A549 (cell line): Measurements from ENCODE around the gene APBB2. TPM values are rescaled to one million over a fixed set of nuclear protein-coding genes. Genes with fewer than 3 reads are reported as not detected.

Experiments used
- ATAC-seq, 2 experiments: fragments of 200-7000 bp in 1 of 2; fragments of >200 bp in 1 of 2; cut with Nextera tagmentation in 1 of 2; cut with Tn5 transposase in 1 of 2; 3 replicates each; pipeline versions ENCODE4 v1.8.0 to v1.9.1; 2018 to 2020; ENCODE audit warnings: mild to moderate bottlenecking in 1 of 2, moderate library complexity in 1 of 2
- CTCF ChIA-PET: fragments of 300-600 bp; sonication (Branson Sonifier 250); formaldehyde crosslinking; extraction: SDS; loops from one replicate; lab custom pipeline; 2021; ENCODE audit warnings: antibody characterized with exemption, inconsistent platforms; lab: Yijun Ruan, JAX
- POLR2A ChIA-PET: fragments of 350-600 bp; formaldehyde crosslinking; extraction: SDS; loops from one replicate; lab custom pipeline; 2021; ENCODE audit warnings: antibody characterized with exemption, inconsistent platforms; lab: Yijun Ruan, JAX
- DNase-seq, 2 experiments: peaks; one replicate each; pipeline versions ENCODE4 v3.0.0 to v3.0.0-alpha.2; 2011 to 2016; ENCODE audit warnings: low read depth in 1 of 2, low spot score in 1 of 2
- FAIRE-seq: peaks from 2 replicates; lab custom pipeline; 2011; peaks lifted over from hg19 to GRCh38; lab: Jason Lieb, UNC
- H3K27ac ChIP-seq, 2 experiments: fragments of >200 bp; sonication (Bioruptor Twin); formaldehyde crosslinking; 3 replicates each; pipeline ENCODE4 v1.5.1; 2016 to 2017
- H3K4me1 ChIP-seq: fragments of >200 bp; sonication (Bioruptor Twin); formaldehyde crosslinking; 3 replicates; pipeline ENCODE4 v1.6.1; 2016
- H3K4me2 ChIP-seq: fragments of >200 bp; sonication (Bioruptor Twin); formaldehyde crosslinking; 3 replicates; pipeline ENCODE4 v1.6.1; 2016
- H3K4me3 ChIP-seq: fragments of >200 bp; sonication (Bioruptor Twin); formaldehyde crosslinking; 3 replicates; pipeline ENCODE4 v1.5.1; 2016
- H3K9me3 ChIP-seq: fragments of >200 bp; sonication (Bioruptor Twin); formaldehyde crosslinking; 3 replicates; pipeline ENCODE4 v1.6.1; 2016
- CBX8 ChIP-seq: fragments of 200-600 bp; sonication (generic); IDR thresholded peaks from 2 replicates; pipeline ENCODE4 v1.6.1; 2016
- FOSB ChIP-seq: fragments of 250-450 bp; sonication (Bioruptor Pico); IDR thresholded peaks from 2 replicates; pipeline ENCODE4 v1.5.0; 2020; ENCODE audit warnings: mild to moderate bottlenecking, moderate library complexity
- FOSL2 ChIP-seq, 2 experiments: fragments of 450-650 bp in 1 of 2; fragments of >200 bp in 1 of 2; sonication (Bioruptor Twin) in 1 of 2; formaldehyde crosslinking; IDR thresholded peaks; 2 replicates each; pipeline versions ENCODE4 v1.5.0 to v1.6.1; 2016 to 2020; ENCODE audit warnings: mild to moderate bottlenecking in 1 of 2, moderate library complexity in 1 of 2
- FOXS1 ChIP-seq: fragments of 250-450 bp; sonication (Bioruptor Pico); IDR thresholded peaks from 2 replicates; pipeline ENCODE4 v1.5.0; 2020; ENCODE audit warnings: mild to moderate bottlenecking, moderate library complexity
- GATA3 ChIP-seq: IDR thresholded peaks from 2 replicates; pipeline ENCODE4 v1.6.1; 2012; ENCODE audit warnings: borderline replicate concordance
- HEYL ChIP-seq: fragments of 250-450 bp; sonication (Bioruptor Pico); IDR thresholded peaks from 2 replicates; pipeline ENCODE4 v1.8.0; 2021; ENCODE audit warnings: mild to moderate bottlenecking, moderate library complexity
- HOXB13 ChIP-seq: fragments of 250-450 bp; sonication (Bioruptor Pico); IDR thresholded peaks from 2 replicates; pipeline ENCODE4 v1.5.0; 2020; ENCODE audit warnings: low read depth, mild to moderate bottlenecking, moderate library complexity
- JUNB ChIP-seq: fragments of >200 bp; sonication (Bioruptor Twin); formaldehyde crosslinking; IDR thresholded peaks from 2 replicates; pipeline ENCODE4 v1.6.1; 2016
- KDM1A ChIP-seq: fragments of 200-600 bp; sonication (generic); IDR thresholded peaks from 2 replicates; pipeline ENCODE4 v1.6.1; 2016; ENCODE audit warnings: low read depth, mild to moderate bottlenecking
- MAZ ChIP-seq: fragments of 150-350 bp; IDR thresholded peaks from 2 replicates; pipeline ENCODE4 v1.6.1; 2014; ENCODE audit warnings: antibody characterized with exemption, low read depth, low read length, borderline replicate concordance
- NFE2L2 ChIP-seq: fragments of 150-350 bp; conservative IDR thresholded peaks from 2 replicates; pipeline ENCODE4 v1.6.1; 2014; ENCODE audit warnings: low read length
- NPAS2 ChIP-seq: fragments of 250-450 bp; sonication (Bioruptor Pico); IDR thresholded peaks from 2 replicates; pipeline ENCODE4 v1.8.0; 2022; ENCODE audit warnings: mild to moderate bottlenecking, moderate library complexity, borderline replicate concordance
- RAD21 ChIP-seq, 2 experiments: fragments of >200 bp in 1 of 2; sonication (Bioruptor Twin) in 1 of 2; formaldehyde crosslinking in 1 of 2; IDR thresholded peaks in 1 of 2; conservative IDR thresholded peaks in 1 of 2; 2 replicates in 1 of 2; 3 replicates in 1 of 2; pipeline ENCODE4 v1.6.1; 2012 to 2018; ENCODE audit warnings: inconsistent platforms in 1 of 2
- TFCP2L1 ChIP-seq: fragments of 250-450 bp; sonication (Bioruptor Pico); IDR thresholded peaks from 2 replicates; pipeline ENCODE4 v1.5.0; 2021; ENCODE audit warnings: mild to moderate bottlenecking
- ZNF302 ChIP-seq: fragments of 250-450 bp; sonication (Bioruptor Pico); IDR thresholded peaks from 2 replicates; pipeline ENCODE4 v1.9.0; 2021; ENCODE audit warnings: inconsistent platforms, mild to moderate bottlenecking, moderate library complexity
- WGBS: methylation state at CpG from one replicate; pipeline ENCODE4 v1.1.6; 2017; ENCODE audit errors: missing lambda C conversion rate; 5-methylcytosine and 5-hydroxymethylcytosine counted together
- polyA plus RNA-seq, 4 experiments: library from polyadenylated mRNA; depleted of rRNA in 3 of 4; stranded (reverse); fragments of >200 nt; fragmentation: RNase III in 1 of 4; extraction: RNeasy Plus Mini Kit Qiagen cat#74134 plus additional on column Dnase treatment in 1 of 4; gene quantifications; 2 replicates in 3 of 4; 3 replicates in 1 of 4; pipeline ENCODE4 v1.2.3, GENCODE V29; 2011 to 2017
- TF ChIP-seq, protein P1 (sequence below): IDR thresholded peaks from 2 replicates; pipeline ENCODE4 v1.6.1; 2012
- TF ChIP-seq, protein P2 (sequence below): fragments of 250-450 bp; sonication (Bioruptor Pico); IDR thresholded peaks from 2 replicates; pipeline ENCODE4 v1.5.0; 2020; ENCODE audit warnings: low read depth, mild to moderate bottlenecking, moderate library complexity
- TF ChIP-seq, protein P3 (sequence below): fragments of 200-600 bp; sonication (generic); IDR thresholded peaks from 2 replicates; pipeline ENCODE4 v1.6.1; 2016; ENCODE audit warnings: antibody characterized with exemption, mild to moderate bottlenecking, moderate library complexity
- TF ChIP-seq, protein P4 (sequence below): IDR thresholded peaks from 2 replicates; pipeline ENCODE4 v1.6.1; 2012
- TF ChIP-seq, protein P5 (sequence below): fragments of >200 bp; sonication (Bioruptor Twin); formaldehyde crosslinking; IDR thresholded peaks from 3 replicates; pipeline ENCODE4 v1.6.1; 2016

Gene APBB2
- polyA plus RNA-seq, 2 of the 4 experiments (the other 2 are of a cell fraction): 8.3 to 31.9 TPM

DNA sequence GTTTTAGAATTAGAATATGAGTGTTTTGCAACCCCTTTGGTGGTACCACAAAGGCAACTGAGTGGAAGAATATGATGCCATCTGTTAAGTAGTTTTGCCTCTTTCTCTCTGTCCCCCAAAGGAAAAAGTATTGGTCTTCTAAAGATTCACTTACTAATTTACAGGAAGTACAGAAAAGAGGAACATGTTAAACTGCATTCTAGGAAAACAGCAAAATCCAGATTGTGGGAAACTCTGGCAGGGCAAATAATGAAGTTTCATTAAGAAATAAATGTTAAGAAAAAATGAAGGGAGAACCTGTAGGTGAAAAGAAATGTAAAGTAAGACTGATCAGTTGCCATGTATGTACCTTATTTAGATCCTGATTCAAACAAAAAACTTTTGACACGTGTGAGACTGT, 425.3 kb downstream of the APBB2 start:
- WGBS: 67% methylated on average over 1 of the region's 1 CpG
- Histone ChIP-seq H3K4me1 (no peaks in the 10 kb centered on the region), H3K27ac (no peak overlapping the region), H3K9me3 (no peaks in the 10 kb centered on the region), H3K4me2 (no peak overlapping the region), H3K4me3 (no peak overlapping the region)
- CTCF ChIA-PET: interaction anchor here (0.6 kb wide), 1 partner anchor 209 kb away, joined by 3 read pairs; no protein-coding TSS in a partner anchor
- no peak for ATAC-seq
- POLR2A ChIA-PET: no interaction called here
- no peak for FAIRE-seq
- TF ChIP-seq HOXB13 (no peak), RAD21 (conservative IDR thresholded peaks at IDR 0.05 in 1 of 2, IDR thresholded peaks at IDR 0.05 in 1 of 2) (no peak), JUNB (no peak), CBX8 (no peak), ZNF302 (CRISPR knock-in tag) (no peak), MAZ (no peak)
- TF ChIP-seq, protein P1, sequence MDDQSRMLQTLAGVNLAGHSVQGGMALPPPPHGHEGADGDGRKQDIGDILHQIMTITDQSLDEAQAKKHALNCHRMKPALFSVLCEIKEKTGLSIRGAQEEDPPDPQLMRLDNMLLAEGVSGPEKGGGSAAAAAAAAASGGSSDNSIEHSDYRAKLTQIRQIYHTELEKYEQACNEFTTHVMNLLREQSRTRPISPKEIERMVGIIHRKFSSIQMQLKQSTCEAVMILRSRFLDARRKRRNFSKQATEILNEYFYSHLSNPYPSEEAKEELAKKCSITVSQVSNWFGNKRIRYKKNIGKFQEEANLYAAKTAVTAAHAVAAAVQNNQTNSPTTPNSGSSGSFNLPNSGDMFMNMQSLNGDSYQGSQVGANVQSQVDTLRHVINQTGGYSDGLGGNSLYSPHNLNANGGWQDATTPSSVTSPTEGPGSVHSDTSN: no peak
- DNase-seq: no peak

DNA sequence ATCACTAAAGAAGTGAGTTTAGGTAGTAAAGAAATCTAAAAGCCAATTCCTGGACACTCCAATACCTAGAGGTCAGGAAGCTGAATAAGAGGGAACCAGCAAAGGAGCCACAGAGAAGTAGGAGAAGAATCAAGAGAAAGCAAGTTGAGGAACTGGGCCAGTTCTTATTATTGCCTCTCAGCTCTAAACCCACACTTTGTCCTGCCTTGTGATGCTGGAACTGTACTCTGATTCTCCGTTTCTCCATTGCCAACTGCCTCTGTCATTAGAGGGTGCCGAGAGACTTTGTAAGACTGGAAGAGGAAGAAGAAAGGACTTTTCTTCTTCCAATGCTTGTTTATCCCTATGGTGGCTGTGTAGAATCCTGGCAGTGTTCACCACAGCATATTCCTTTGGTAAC, 426.0 kb downstream of the APBB2 start:
- POLR2A ChIA-PET: no interaction called here
- TF ChIP-seq FOXS1 (CRISPR knock-in tag) (no peak), KDM1A (no peak), NFE2L2 (no peak), FOSL2 (IDR thresholded peaks at IDR 0.05) (no peak), FOSL2 (CRISPR knock-in tag; IDR thresholded peaks at IDR 0.05) (no peak), FOSB (no peak), GATA3 (no peak), HEYL (CRISPR knock-in tag) (no peak), NPAS2 (no peak), JUNB (no peak), TFCP2L1 (no peak), RAD21 (conservative IDR thresholded peaks at IDR 0.05 in 1 of 2, IDR thresholded peaks at IDR 0.05 in 1 of 2) (no peak)
- TF ChIP-seq, protein P2, sequence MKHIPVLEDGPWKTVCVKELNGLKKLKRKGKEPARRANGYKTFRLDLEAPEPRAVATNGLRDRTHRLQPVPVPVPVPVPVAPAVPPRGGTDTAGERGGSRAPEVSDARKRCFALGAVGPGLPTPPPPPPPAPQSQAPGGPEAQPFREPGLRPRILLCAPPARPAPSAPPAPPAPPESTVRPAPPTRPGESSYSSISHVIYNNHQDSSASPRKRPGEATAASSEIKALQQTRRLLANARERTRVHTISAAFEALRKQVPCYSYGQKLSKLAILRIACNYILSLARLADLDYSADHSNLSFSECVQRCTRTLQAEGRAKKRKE (CRISPR knock-in tag): no peak
- TF ChIP-seq, protein P3, sequence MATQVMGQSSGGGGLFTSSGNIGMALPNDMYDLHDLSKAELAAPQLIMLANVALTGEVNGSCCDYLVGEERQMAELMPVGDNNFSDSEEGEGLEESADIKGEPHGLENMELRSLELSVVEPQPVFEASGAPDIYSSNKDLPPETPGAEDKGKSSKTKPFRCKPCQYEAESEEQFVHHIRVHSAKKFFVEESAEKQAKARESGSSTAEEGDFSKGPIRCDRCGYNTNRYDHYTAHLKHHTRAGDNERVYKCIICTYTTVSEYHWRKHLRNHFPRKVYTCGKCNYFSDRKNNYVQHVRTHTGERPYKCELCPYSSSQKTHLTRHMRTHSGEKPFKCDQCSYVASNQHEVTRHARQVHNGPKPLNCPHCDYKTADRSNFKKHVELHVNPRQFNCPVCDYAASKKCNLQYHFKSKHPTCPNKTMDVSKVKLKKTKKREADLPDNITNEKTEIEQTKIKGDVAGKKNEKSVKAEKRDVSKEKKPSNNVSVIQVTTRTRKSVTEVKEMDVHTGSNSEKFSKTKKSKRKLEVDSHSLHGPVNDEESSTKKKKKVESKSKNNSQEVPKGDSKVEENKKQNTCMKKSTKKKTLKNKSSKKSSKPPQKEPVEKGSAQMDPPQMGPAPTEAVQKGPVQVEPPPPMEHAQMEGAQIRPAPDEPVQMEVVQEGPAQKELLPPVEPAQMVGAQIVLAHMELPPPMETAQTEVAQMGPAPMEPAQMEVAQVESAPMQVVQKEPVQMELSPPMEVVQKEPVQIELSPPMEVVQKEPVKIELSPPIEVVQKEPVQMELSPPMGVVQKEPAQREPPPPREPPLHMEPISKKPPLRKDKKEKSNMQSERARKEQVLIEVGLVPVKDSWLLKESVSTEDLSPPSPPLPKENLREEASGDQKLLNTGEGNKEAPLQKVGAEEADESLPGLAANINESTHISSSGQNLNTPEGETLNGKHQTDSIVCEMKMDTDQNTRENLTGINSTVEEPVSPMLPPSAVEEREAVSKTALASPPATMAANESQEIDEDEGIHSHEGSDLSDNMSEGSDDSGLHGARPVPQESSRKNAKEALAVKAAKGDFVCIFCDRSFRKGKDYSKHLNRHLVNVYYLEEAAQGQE: no peak
- TF ChIP-seq, protein P4, sequence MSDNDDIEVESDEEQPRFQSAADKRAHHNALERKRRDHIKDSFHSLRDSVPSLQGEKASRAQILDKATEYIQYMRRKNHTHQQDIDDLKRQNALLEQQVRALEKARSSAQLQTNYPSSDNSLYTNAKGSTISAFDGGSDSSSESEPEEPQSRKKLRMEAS: no peak
- TF ChIP-seq, protein P5, sequence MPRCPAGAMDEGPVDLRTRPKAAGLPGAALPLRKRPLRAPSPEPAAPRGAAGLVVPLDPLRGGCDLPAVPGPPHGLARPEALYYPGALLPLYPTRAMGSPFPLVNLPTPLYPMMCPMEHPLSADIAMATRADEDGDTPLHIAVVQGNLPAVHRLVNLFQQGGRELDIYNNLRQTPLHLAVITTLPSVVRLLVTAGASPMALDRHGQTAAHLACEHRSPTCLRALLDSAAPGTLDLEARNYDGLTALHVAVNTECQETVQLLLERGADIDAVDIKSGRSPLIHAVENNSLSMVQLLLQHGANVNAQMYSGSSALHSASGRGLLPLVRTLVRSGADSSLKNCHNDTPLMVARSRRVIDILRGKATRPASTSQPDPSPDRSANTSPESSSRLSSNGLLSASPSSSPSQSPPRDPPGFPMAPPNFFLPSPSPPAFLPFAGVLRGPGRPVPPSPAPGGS: no peak
- TF ChIP-seq, all 56 proteins: peak for 0
- CTCF ChIA-PET: no interaction called here
- DNase-seq: no peak
- H3K4me3 ChIP-seq: no peak overlapping the region
- H3K4me2 ChIP-seq: no peak overlapping the region
- H3K4me1 ChIP-seq: no peaks in the 10 kb centered on the region
- H3K27ac ChIP-seq: no peak overlapping the region
- H3K9me3 ChIP-seq: no peaks in the 10 kb centered on the region
- WGBS: 84% methylated on average over 2 of the region's 2 CpGs
- ATAC-seq: no peak
- FAIRE-seq: no peak
